Lower leg skin (tissue), 3 donors: ENCODE measurements around the gene GOLPH3L.

Experiments used
- CTCF ChIP-seq, 3 donors: fragments of 450-650 bp; IDR thresholded peaks; one replicate each; pipeline ENCODE4 v1.5.1; 2016; ENCODE audit warnings: antibody characterized with exemption in 3 of 3, mild to moderate bottlenecking in 3 of 3, moderate library complexity in 2 of 3
- POLR2A ChIP-seq, 2 donors: fragments of 450-650 bp; IDR thresholded peaks; one replicate each; pipeline ENCODE4 v1.6.1; 2016 to 2017; ENCODE audit warnings: antibody characterized with exemption in 2 of 2, mild to moderate bottlenecking in 1 of 2, moderate library complexity in 1 of 2

GRCh38 chr1:150703427-150703826, 6.5 kb upstream of the GOLPH3L start:
- no peak for TF ChIP-seq CTCF (IDR thresholded peaks at IDR 0.05)
- TF ChIP-seq POLR2A (IDR thresholded peaks at IDR 0.05): no peak
